ENCODE results near the gene NRP1.
"Not testable (repeated sequence)": the region's sequence is repeated elsewhere in the genome, so short reads cannot be mapped to it uniquely, and the experiment has no call there.

Gene NRP1

DNA sequence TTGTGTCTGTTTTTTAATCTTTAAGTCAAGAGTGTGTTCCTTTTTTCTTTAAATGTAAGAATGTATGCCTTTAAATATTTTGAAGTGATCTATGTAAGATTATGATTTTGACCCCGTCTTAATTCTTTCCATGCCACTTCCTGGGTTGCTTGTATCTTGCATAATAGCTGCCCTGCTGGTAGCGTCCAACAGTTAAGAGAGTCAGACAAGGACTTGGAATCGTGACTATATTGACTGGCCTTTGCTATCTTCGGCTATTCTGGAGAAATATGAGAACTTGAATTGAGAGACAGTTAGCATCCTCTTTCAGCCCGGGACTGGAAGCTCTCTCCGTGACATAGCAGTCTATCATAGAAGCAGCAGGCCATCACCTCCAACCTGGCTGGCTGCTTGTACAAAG, 13.0 kb downstream of the NRP1 start:
- DNase-seq (ENCODE audit: low spot score): no peak

DNA sequence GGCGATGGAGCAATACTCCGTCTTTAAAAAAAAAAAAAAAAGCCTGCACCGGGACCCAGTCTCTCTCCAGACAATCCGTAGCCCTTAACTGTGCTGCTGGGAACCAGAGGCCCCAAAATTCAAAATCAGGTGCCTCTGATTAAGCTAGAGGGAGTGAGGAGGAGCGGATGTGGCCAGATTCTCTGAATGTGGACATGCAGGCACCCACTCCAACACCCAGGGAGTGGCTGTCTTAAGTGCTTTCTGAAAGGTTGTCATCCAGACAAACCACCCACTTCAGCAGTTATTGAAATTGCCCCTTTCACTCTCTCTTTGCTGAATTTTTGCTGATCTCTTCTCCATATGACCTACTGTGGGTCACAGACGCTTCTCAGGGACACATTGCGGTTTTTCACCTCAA, 14.2 kb downstream of the NRP1 start:
- no peak for DNase-seq (ENCODE audit: low spot score)

DNA sequence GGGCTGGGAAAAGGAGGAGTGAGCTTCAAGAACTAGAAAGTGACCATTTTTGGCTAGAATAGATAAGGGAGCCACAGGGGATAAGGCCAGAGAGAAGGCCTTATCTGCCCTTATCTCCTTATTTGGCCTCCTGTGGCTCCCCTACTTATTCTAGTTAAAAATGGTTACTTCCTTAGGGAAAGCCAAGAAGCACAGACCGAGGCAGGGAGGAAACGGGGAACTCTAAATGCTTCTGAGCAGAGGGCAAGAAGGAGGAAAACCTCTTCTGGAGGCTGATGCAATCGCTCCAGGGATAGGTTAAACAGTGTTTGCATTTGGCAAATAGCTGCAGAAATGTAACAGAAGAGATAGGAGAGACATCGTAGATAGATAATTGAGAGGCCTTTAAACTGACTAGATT, 18.6 kb downstream of the NRP1 start:
- DNase-seq (ENCODE audit: low spot score): no peak

DNA sequence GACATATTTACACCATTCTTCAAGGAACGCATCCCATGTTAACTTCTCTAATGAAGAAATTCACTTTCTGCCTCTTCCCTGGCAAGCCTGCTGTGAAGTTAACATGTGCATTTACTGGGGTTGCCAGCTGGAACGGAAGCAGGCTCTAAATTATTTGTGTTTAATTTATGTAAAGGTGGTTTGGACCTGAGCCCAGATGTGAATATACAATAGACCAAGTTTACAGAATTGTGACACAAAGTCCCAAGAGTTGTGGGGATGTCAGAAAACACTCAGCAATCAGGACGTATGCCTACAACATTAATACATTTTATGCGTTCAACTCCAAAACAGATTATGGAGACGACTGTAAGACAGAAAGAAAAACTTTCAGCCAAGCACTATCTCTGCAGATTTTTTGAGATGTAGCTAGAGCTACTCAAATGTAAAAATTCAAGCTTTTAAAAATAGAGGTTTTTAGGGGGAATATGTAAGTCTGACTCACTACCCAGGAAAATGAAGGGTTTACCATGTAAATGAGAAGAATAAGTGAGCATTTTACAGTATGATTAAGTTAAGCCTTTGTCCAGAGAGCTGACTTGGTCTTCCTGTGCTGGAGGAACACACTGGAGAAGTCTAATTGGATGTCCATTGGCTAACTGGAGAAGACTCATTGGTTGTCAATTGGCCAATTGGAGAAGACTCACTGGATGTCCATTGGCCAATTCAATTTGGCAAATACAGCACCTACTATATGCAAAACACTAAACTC, 19.5 kb downstream of the NRP1 start:
- no peak for DNase-seq (ENCODE audit: low spot score)

DNA sequence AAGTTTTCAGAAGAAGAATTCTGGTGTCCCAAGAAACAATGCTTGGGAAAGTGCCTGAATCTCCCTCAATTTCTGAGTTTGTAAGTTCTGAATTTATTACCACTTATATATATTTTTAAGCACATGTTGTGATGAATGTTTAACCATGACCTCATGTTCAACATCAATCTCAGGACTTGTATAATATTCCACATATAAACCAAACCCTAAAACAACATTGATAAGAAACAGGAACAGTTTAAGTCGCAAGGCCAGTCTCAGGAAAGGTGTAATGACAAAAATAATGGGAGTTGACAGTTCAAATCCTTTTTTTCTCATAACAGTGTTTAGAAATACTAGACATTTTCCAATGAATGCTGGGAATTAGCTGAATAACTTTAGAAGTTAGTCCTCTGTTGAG, 22.8 kb downstream of the NRP1 start:
- no peak for DNase-seq (ENCODE audit: low spot score)

DNA sequence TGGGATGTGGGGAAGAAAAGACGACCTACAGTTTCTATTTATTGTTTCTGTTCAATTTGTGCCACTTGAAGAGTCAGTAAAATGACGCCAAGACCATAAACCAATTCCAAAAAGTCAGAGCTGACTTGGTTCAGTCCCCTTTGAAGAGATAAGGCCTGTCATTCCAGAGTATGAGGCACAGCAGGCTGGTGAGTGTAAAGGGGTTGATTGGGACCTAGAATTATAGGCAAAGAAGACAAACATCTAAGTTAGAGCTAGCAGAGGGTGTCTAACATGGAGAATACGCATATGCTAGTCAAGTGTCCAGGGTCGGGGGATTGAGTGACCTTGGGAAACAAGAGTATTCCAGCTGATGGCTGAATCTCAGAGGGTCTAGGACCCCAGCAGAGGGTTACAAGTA, 23.6 kb downstream of the NRP1 start:
- DNase-seq (ENCODE audit: low spot score): no peak

DNA sequence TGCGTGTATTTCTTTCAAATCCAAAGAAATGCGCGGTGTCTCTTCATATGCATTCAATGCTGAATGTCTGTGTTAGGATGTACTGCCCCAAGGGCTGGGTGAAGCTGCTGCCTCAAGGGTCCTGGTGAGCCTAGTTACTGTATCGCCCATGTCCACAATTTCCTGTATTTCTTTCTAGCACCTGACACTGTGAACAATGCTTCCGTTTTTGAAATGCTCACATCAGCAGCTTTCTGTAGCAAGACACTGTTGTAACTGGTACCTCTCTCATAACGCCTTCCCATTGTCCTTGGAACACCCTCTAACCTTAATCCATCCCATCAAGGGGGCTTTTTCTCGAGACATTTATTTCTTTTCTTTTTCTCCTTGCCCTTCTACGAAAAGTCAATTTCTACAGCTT, 25.1 kb downstream of the NRP1 start:
- no peak for DNase-seq (ENCODE audit: low spot score)

DNA sequence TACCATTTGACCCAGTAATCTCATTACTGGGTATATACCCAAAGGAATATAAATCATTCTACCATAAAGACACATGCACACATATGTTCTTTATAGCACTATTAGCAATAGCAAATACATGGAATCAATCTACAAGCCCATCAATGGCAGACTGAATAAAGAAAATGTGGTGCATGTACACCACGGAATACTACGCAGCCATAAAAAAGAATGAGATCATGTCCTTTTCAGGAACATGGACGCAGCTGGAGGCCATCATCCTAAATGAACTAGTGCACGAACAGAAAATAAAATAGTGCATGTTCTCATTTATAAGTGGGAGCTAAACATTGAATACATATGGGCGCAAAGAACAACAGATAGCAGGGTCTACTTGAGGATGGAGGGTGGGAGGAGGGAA, 26.6 kb downstream of the NRP1 start:
- no peak for DNase-seq (ENCODE audit: low spot score)

DNA sequence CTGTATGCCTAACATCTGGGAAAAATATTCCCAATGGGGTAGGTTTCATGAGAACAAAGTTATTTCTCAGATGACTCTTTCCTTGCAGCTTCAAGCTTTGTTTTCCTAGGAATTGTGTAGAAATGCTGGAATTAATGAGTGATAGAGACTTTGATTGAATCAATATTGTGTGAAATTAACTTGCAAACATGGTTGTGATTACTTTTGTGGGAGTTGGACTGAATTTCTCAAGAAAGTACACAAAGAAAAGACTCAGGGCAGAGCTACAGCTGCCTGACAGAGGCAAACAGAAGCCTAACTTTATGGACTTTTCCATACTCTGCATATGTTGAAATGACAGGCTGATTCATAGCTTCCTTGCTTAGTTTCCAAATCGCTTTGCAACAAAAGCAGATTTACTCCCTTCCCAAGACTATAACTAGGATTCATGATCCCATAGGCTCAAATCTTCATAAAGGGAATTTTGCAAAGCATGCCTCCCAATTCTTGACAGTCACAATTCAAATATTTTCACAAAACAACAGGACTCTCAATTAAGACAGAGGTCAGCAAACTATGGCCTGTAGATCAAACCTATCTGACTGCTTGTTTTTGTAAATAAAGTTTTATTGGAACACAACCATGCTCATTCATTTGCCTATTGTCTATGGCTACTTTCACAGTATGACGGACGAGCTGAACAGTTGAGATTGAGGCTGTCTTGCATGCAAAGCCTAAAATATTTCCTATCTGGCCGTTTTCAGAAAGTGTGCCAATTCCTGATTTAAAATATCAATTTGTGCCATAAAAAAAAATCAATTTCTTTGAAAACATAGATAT, 27.6 kb downstream of the NRP1 start:
- DNase-seq (ENCODE audit: low spot score): no peak

DNA sequence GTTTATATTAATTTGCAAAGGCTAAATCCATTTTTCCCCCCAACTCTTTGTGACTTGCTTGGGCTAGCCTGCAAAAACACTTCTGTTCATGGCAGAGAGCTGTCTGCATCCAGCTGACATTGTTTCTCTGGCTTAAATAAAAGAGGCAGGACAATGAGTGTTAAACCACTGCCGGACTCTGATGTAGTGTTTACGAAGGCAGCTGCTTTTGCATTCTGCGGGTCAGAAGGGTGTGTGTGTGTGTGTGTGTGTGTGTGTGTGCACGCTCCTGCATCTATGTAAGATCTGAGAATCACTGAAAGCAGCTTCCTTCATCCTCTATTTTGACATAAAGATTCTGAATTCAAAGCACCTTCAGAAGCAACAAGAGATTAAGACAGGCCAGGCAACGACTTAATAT, 28.3 kb downstream of the NRP1 start:
- DNase-seq (ENCODE audit: low spot score): no peak

DNA sequence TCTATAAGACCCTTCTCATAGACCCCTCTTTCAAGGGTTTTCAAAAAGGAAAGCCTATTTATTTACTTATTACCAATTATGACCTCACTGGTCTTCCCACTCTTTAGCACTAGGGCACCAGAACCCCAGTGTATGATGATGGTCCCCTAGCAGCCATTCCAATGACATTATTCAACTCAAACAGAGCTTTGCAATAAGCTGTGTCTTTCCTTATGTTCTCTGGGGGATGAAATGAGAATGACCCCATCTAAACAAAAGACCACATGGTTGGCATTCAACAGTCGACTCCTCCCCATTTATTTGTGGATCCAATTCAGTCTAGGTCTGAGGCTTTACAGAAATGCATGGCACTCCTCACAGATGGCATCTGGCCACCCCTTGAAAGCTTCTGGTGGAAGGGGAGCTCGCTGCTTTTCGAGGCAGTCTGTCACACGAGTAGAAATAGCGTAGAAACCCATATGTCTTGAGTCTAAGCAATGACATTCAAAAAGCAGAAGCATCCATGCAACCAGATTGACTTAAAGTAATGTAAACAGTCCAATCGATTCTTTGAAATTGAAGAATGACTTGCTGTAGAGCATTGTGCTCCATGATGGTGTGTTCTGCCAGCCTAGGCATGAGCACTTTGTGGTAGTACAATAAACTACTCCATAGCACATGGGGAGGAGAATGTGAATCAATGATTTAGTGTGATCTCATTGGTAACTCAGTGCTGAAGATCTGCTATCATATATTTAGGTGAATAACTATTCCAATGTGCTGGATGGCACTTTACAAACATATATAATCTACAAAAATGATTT, 29.8 kb downstream of the NRP1 start:
- DNase-seq (ENCODE audit: low spot score): no peak

DNA sequence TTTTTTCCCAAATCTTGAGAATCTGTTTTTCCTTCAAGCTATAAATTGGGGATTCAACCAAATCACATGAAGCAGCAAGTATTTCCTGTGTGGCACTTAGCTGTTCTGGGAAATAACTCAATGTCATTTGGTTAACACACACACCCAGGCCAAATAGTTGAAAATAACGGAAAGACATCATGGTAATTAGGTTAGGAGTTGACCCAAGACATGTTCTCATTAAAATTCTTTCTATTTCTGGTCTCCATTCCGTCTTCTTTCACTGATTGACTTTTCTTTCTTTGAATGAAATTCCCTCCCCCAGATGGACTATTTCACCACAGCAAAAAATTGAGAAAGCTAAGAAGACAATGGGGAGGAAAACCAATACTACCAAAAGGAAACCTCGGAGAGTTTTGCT, 30.5 kb downstream of the NRP1 start:
- DNase-seq (ENCODE audit: low spot score): no peak

DNA sequence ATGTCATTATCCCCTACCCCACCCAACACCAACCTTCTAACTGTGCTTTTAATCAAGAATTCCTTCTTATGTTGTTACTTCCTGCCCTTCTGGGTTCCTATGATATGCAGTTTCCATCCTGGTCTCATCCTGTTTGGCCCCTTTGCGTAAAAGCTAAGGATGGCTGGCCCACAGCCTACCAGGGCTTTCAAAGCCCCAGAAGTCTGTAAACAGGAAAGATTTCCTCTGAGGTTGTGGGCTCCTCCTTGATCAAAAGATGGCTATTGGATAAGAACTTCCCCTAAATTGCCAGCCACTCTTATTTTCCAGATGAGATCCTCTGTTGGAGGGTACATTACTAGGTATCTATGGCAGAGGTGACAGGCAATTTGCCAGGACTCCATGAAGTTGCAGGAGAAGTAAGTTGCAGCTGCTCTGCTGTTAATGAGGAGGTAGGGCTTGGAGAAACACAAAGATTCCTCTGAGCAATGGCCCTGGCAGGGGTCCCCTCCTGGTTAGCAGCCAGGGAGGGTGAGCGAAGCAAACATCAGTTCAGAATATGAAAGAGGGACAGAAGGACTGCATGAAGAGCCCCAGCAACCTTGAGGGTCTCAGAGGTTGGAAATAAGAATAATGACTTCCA, 32.1 kb downstream of the NRP1 start:
- DNase-seq (ENCODE audit: low spot score): no peak

DNA sequence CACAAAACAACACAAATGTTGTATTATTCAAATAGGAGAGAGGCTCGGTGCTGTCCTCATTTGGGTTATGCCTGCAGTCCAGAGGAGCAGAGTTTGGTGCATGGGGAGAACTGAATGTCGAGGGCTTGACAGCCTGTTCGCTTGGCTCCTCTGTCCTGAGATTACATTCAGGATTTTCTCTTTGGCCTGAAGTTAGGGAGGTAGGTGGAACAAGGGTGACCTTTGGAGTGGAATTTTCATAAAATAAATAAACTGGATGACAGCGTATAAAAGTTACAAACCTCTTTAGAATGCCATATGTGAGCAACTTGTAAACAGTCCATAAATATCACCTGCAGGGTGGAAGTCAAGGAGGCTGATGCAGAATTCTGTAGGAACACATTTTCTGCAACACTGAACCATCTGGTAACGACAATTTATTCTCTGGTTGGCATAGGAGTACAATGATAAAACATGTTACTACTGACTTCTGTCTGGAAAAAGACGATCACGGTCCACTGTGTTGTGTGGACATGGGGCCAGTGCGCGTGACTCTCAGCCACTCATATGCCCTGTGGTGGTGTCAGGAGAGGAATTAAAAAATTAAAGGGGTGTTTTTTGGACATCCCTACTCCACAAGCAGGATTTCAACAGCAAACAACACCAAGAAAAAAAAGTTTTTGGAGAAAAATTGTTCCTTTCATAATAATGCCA, 33.2 kb downstream of the NRP1 start:
- DNase-seq (ENCODE audit: low spot score): no peak

DNA sequence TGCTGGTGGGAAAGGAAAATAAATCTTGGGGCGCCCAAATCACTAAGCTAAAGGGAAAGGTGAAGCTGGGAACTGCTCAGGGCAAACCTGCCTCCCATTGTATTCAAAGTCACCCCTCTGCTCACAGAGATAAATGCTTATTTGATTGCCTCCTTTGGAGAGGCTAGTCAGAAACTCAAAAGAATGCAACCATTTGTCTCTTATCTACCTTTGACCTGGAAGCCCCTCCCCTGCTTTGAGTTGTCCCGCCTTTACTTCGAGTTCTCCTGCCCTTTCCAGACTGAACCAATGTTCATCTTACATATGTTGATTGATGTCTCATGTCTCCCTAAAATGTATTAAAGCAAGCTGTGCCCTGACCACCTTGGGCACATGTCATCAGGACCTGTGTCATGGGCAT, 33.9 kb downstream of the NRP1 start:
- DNase-seq (ENCODE audit: low spot score): not testable (repeated sequence)

DNA sequence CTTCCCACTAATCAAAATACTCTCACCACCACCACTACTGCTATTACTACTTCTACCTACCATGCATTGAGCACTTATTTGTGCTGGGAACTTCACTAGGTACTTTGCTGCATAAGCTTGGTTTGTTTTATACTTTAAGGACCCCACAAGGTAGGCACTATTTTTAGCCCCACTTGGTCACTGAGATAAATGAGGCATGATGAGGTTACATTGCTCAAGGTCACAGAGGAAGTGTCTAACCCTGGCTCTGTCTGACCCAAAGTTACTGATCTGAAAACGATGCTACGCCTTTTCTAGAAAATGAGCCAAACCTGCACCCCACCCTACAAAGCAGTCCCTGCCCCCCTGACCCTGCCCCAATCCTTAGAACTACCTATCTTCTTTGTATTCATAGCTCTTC, 35.6 kb downstream of the NRP1 start:
- no peak for DNase-seq (ENCODE audit: low spot score)

DNA sequence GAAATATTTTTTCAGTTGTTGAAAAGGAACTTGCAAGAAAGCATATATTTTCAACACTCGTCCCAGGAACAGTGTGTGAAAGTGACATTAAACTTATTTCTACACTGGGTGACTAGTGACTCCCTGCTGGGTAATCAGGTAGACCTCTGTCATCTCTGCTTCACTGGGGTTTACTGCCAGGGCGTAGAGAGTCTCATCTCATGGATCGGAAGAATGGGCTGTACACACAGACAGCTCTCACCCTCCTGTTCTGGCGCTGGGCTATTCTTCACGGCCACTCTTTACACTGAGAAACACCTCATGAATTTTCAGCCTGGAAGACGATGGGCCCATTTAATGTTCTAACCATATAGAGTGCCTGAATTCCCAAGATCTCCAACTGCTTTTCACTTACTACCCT, 36.4 kb downstream of the NRP1 start:
- DNase-seq (ENCODE audit: low spot score): no peak

DNA sequence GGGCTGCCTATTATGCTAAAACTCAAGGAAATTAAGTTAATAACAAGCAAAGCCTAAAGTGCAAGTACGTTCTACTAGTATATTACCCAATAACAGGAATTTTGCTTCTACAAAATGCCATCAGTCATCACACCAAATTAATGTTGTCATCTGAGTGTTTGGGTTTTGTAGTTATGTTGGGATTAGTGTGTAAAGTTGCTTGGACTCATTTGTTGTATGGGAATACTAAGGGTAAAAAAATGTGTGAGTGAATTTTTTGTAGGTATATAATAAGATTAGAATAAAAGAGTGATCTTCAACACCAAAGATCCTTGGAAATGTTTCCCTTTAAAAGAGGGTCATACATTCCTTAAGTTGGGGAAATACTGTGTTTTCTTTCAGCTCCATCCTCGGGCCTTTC, 38.6 kb downstream of the NRP1 start:
- DNase-seq (ENCODE audit: low spot score): no peak

DNA sequence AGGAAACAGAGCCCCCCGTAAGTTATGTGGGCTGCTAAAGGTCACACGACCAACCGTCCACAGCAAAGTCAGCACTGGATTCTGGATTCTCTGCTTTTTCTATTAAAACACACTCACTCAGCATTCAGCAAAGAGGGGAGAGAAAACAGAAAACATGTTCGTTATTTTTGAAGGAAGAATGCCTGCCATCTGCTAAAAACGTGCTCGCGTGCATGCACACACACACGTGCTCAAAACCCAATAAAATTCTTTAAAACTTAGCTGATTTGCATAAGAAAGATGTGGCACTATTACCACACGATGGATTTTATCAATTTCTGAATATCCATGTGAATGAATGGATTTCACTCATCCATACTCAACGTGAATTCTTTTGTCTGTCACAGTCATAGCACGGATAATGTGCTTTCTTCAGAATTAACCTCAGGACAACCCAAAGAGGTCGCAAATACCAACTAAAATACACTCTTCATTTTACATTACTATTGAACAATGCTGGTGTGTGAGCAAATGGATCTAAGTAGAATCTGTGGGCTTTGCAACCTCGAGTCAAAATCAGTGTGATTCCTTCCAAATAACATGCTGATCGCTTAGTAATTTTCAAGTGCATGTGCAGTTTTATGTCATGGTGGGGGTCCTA, 40.8 kb downstream of the NRP1 start:
- DNase-seq (ENCODE audit: low spot score): no peak

DNA sequence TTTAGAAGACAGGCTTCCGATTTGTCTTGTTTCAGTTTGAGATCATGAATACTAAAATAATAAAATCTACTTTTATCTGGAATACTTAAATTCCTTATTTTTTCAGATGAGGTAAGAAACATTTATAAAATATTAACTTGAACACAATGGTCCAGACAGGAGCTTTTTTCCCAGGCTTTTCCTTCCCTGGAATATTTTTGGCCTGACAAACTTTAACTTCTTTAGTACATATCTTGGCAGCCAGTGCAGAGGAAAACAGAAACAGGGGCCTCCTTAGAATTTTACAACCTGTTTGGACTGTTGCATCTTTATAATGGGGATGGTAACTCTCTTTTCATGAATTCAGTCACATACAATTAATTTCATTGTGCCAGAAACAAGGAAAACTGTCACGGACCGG, 41.4 kb downstream of the NRP1 start:
- DNase-seq (ENCODE audit: low spot score): no peak

DNA sequence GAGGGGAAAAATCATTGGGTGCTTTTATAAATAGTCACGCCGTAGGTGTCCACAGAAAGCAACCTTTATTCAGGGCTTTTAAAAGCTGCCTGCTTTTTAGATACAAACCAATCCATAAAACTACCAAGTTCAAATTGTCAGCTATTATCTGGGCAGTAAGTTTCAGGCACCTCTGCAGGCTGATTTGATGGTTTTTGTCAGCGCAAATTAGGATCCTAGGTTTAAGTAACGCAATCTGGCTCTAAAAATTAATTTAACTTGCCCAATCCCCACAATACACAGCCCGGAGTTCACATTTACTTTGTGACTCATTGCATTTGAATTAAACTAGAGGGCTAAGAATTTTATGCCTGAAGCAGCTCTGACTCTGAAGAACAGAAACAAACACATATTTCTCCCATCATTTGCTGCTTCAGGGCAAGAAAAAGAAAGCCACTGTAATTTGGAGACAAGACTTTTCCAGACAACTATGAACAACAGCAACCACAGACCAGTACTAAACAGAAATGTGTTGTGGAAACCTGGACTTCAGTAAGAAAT, 43.3 kb downstream of the NRP1 start:
- no peak for DNase-seq (ENCODE audit: low spot score)

Data from hematopoietic multipotent progenitor cell treated with erythropoietin and hydrocortisone succinate and interleukin-3 and kit ligand, for 17 days (in vitro differentiated cells).